GM19193 (cell line): Measurements from ENCODE around the gene OR13C4.

Experiments used
- POLR2A ChIP-seq: IDR thresholded peaks from 4 replicates; pipeline ENCODE4 v1.6.1; 2011; ENCODE audit not compliant: insufficient read depth, insufficient read length; ENCODE audit errors: extremely low read depth

The OR13C4 gene

GRCh38 chr9:104527109-104527508, at the start of gene OR13C4:
Gene OR13C4 (minus strand): TSS chr9:104527209. CDS start chr9:104527209, 0 bp downstream.
- TF ChIP-seq POLR2A = no peak

GRCh38 chr9:104575456-104575855, 48.4 kb upstream of the OR13C4 start:
- no peak for TF ChIP-seq POLR2A

- TF ChIP-seq POLR2A = no peak
Measured at GRCh38 chr9:104572612-104573011, 45.6 kb upstream of the OR13C4 start.

GRCh38 chr9:104568868-104569267, 41.9 kb upstream of the OR13C4 start, which contains the start of gene OR13C8:
Gene OR13C8 (plus strand): TSS chr9:104569168. CDS start chr9:104569168, 0 bp downstream.
- TF ChIP-seq POLR2A = no peak

GRCh38 chr9:104564358-104564757, 37.3 kb upstream of the OR13C4 start:
- TF ChIP-seq POLR2A = no peak

- TF ChIP-seq POLR2A = no peak
Measured at GRCh38 chr9:104556830-104557634, 30.0 kb upstream of the OR13C4 start.

- TF ChIP-seq POLR2A = no peak
Measured at GRCh38 chr9:104555521-104555920, 28.5 kb upstream of the OR13C4 start.

GRCh38 chr9:104553261-104553660, 26.3 kb upstream of the OR13C4 start:
- TF ChIP-seq POLR2A = no peak

- TF ChIP-seq POLR2A = no peak
Measured at GRCh38 chr9:104544644-104545043, 17.6 kb upstream of the OR13C4 start.

GRCh38 chr9:104539275-104539674, 12.3 kb upstream of the OR13C4 start:
- no peak for TF ChIP-seq POLR2A

GRCh38 chr9:104536756-104537155, 9.7 kb upstream of the OR13C4 start, which contains the start of gene OR13C3:
Gene OR13C3 (minus strand): TSS chr9:104536856. CDS start chr9:104536723, 133 bp downstream.
- no peak for TF ChIP-seq POLR2A

- no peak for TF ChIP-seq POLR2A
Measured at GRCh38 chr9:104514901-104515300, 12.1 kb downstream of the OR13C4 start.

GRCh38 chr9:104506565-104506964, 20.4 kb downstream of the OR13C4 start:
- no peak for TF ChIP-seq POLR2A

- no peak for TF ChIP-seq POLR2A
Measured at GRCh38 chr9:104503963-104504362, 23.0 kb downstream of the OR13C4 start, which contains the start of gene OR13F1. Gene OR13F1 (plus strand): TSS chr9:104504263. CDS start chr9:104504263, 0 bp downstream.

- TF ChIP-seq POLR2A = no peak
Measured at GRCh38 chr9:104503440-104503839, 23.6 kb downstream of the OR13C4 start.

- TF ChIP-seq POLR2A = no peak
Measured at GRCh38 chr9:104494808-104495207, 32.2 kb downstream of the OR13C4 start.

- TF ChIP-seq POLR2A = no peak
Measured at GRCh38 chr9:104485014-104485413, 42.0 kb downstream of the OR13C4 start.

GRCh38 chr9:104482921-104483570, 44.0 kb downstream of the OR13C4 start:
- no peak for TF ChIP-seq POLR2A
